Measurements from ENCODE around the gene KSR1.
"Not testable (repeated sequence)": the region's sequence is repeated elsewhere in the genome, so short reads cannot be mapped to it uniquely, and the experiment has no call there.

The KSR1 gene

DNA sequence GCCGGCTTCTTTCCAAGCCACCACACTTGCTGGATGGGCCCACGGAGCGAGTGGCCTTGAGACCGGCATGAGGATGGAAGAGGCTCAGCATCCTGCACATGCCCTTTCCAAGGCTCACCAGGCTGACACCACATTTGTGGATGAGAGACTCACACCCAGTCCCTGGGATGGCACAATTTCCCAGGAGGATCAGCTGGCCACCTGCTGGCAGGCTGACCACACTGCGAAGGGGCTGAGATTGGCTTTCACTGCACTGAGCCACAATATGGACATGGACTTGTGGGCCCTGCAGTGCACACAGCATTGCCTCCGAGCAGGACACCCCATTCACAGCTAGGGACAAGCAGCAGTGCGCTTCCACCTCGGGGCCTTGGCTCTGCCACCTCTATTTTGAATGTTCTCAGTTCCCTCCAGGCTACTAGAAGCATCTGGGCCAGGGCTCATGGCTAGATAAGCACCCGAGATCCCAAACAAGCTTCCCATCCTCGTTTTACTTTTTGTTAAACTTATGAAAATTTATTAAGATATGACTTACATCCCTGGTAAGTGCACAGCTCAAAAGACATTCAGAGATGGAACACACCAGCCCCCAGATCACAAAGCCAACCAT is 25.3 kb upstream of the KSR1 start:
- POLR2A ChIA-PET = no interaction called here
- Histone ChIP-seq H3K27me3 (replicated peaks in 2 of 5; ENCODE audit: control insufficient read depth in 4 of 5, insufficient read depth in 5 of 5, low read length in 4 of 5) (no peaks in the 10 kb centered on the region), H3K4me1 (ENCODE audit: control extremely low read depth in 1 of 4, control insufficient read depth in 4 of 4, insufficient read depth in 4 of 4, low read length in 3 of 4) (no peaks in the 10 kb centered on the region), H3K9me3 (ENCODE audit: control extremely low read depth in 1 of 5, control insufficient read depth in 4 of 5, insufficient read depth in 2 of 5, low read depth in 1 of 5, low read length in 4 of 5) (no peaks in the 10 kb centered on the region), H3K36me3 (ENCODE audit: control insufficient read depth in 4 of 4, insufficient read depth in 4 of 4, low read length in 3 of 4) (no peaks in the 10 kb centered on the region), H3K4me3 (ENCODE audit: control insufficient read depth in 1 of 7, extremely low read depth in 1 of 7, insufficient read depth in 4 of 7, low read depth in 2 of 7, low read length in 6 of 7) (no peak overlapping the region), H3K27ac (ENCODE audit: insufficient read depth in 1 of 2, low read depth in 1 of 2, low read length in 2 of 2, poor library complexity in 1 of 2, severe bottlenecking in 2 of 2) (no peak overlapping the region)
- DNase-seq = peak in 2 of 3 donors; percentile 20 to 37
- CTCF ChIA-PET = interaction anchor here (1.2 to 2.5 kb wide), 8 partner anchors 11 to 189 kb away, joined by 3 to 9 read pairs (median 4); no protein-coding TSS in a partner anchor
- 94% methylated on average over 9 of the region's 10 CpGs for WGBS (ENCODE audit: insufficient coverage)

- no peaks in the 10 kb centered on the region for H3K9me3 ChIP-seq (ENCODE audit: control extremely low read depth in 1 of 5, control insufficient read depth in 4 of 5, insufficient read depth in 2 of 5, low read depth in 1 of 5, low read length in 4 of 5)
- POLR2A ChIA-PET = no interaction called here
- WGBS (ENCODE audit: insufficient coverage) = 99% methylated on average over 7 of the region's 8 CpGs
- H3K4me1 ChIP-seq (ENCODE audit: control extremely low read depth in 1 of 4, control insufficient read depth in 4 of 4, insufficient read depth in 4 of 4, low read length in 3 of 4) = no peaks in the 10 kb centered on the region
- DNase-seq = no peak
- H3K27ac ChIP-seq (ENCODE audit: insufficient read depth in 1 of 2, low read depth in 1 of 2, low read length in 2 of 2, poor library complexity in 1 of 2, severe bottlenecking in 2 of 2) = no peak overlapping the region
- H3K27me3 ChIP-seq (replicated peaks in 2 of 5; ENCODE audit: control insufficient read depth in 4 of 5, insufficient read depth in 5 of 5, low read length in 4 of 5) = no peaks in the 10 kb centered on the region
- no peak overlapping the region for H3K4me3 ChIP-seq (ENCODE audit: control insufficient read depth in 1 of 7, extremely low read depth in 1 of 7, insufficient read depth in 4 of 7, low read depth in 2 of 7, low read length in 6 of 7)
- no peaks in the 10 kb centered on the region for H3K36me3 ChIP-seq (ENCODE audit: control insufficient read depth in 4 of 4, insufficient read depth in 4 of 4, low read length in 3 of 4)
- CTCF ChIA-PET = no interaction called here
Measured at GRCh38 chr17:27433521-27433920, 22.7 kb upstream of the KSR1 start.

- H3K4me1 ChIP-seq (ENCODE audit: control extremely low read depth in 1 of 4, control insufficient read depth in 4 of 4, insufficient read depth in 4 of 4, low read length in 3 of 4); H3K27ac ChIP-seq (ENCODE audit: insufficient read depth in 1 of 2, low read depth in 1 of 2, low read length in 2 of 2, poor library complexity in 1 of 2, severe bottlenecking in 2 of 2); H3K4me3 ChIP-seq (ENCODE audit: control insufficient read depth in 1 of 7, extremely low read depth in 1 of 7, insufficient read depth in 4 of 7, low read depth in 2 of 7, low read length in 6 of 7); H3K9me3 ChIP-seq (ENCODE audit: control extremely low read depth in 1 of 5, control insufficient read depth in 4 of 5, insufficient read depth in 2 of 5, low read depth in 1 of 5, low read length in 4 of 5); POLR2A ChIA-PET; H3K27me3 ChIP-seq (replicated peaks in 2 of 5; ENCODE audit: control insufficient read depth in 4 of 5, insufficient read depth in 5 of 5, low read length in 4 of 5); H3K36me3 ChIP-seq (ENCODE audit: control insufficient read depth in 4 of 4, insufficient read depth in 4 of 4, low read length in 3 of 4); DNase-seq: not testable (repeated sequence)
- CTCF ChIA-PET = interaction anchor here (1.2 to 3.4 kb wide), 4 partner anchors 10 to 165 kb away, joined by 3 to 11 read pairs (median 3); no protein-coding TSS in a partner anchor
- 99% methylated on average over 6 of the region's 6 CpGs for WGBS (ENCODE audit: insufficient coverage)
Measured at GRCh38 chr17:27435431-27436070, 20.7 kb upstream of the KSR1 start.

- no peak overlapping the region for H3K4me3 ChIP-seq (ENCODE audit: control insufficient read depth in 1 of 7, extremely low read depth in 1 of 7, insufficient read depth in 4 of 7, low read depth in 2 of 7, low read length in 6 of 7)
- WGBS (ENCODE audit: insufficient coverage) = 96% methylated on average over 9 of the region's 10 CpGs
- no peak for DNase-seq
- H3K36me3 ChIP-seq (ENCODE audit: control insufficient read depth in 4 of 4, insufficient read depth in 4 of 4, low read length in 3 of 4) = no peaks in the 10 kb centered on the region
- no peak overlapping the region for H3K27ac ChIP-seq (ENCODE audit: insufficient read depth in 1 of 2, low read depth in 1 of 2, low read length in 2 of 2, poor library complexity in 1 of 2, severe bottlenecking in 2 of 2)
- ChIA-PET CTCF (interaction anchor here (1.0 kb wide), 1 partner anchor 161 kb away, joined by 3 read pairs; no protein-coding TSS in a partner anchor), POLR2A (no interaction called here)
- H3K4me1 ChIP-seq (ENCODE audit: control extremely low read depth in 1 of 4, control insufficient read depth in 4 of 4, insufficient read depth in 4 of 4, low read length in 3 of 4) = no peaks in the 10 kb centered on the region
- no peaks in the 10 kb centered on the region for H3K9me3 ChIP-seq (ENCODE audit: control extremely low read depth in 1 of 5, control insufficient read depth in 4 of 5, insufficient read depth in 2 of 5, low read depth in 1 of 5, low read length in 4 of 5)
- H3K27me3 ChIP-seq (replicated peaks in 2 of 5; ENCODE audit: control insufficient read depth in 4 of 5, insufficient read depth in 5 of 5, low read length in 4 of 5) = no peaks in the 10 kb centered on the region
Measured at GRCh38 chr17:27438348-27438998, 17.8 kb upstream of the KSR1 start.

- Histone ChIP-seq H3K27ac (ENCODE audit: insufficient read depth in 1 of 2, low read depth in 1 of 2, low read length in 2 of 2, poor library complexity in 1 of 2, severe bottlenecking in 2 of 2) (no peak overlapping the region), H3K27me3 (replicated peaks in 2 of 5; ENCODE audit: control insufficient read depth in 4 of 5, insufficient read depth in 5 of 5, low read length in 4 of 5) (no peaks in the 10 kb centered on the region), H3K4me1 (ENCODE audit: control extremely low read depth in 1 of 4, control insufficient read depth in 4 of 4, insufficient read depth in 4 of 4, low read length in 3 of 4) (no peaks in the 10 kb centered on the region), H3K9me3 (ENCODE audit: control extremely low read depth in 1 of 5, control insufficient read depth in 4 of 5, insufficient read depth in 2 of 5, low read depth in 1 of 5, low read length in 4 of 5) (no peaks in the 10 kb centered on the region), H3K4me3 (ENCODE audit: control insufficient read depth in 1 of 7, extremely low read depth in 1 of 7, insufficient read depth in 4 of 7, low read depth in 2 of 7, low read length in 6 of 7) (no peak overlapping the region), H3K36me3 (ENCODE audit: control insufficient read depth in 4 of 4, insufficient read depth in 4 of 4, low read length in 3 of 4) (no peaks in the 10 kb centered on the region)
- POLR2A ChIA-PET = no interaction called here
- 92% methylated on average over 2 of the region's 4 CpGs for WGBS (ENCODE audit: insufficient coverage)
- CTCF ChIA-PET = interaction anchor here (1.0 kb wide), 1 partner anchor 160 kb away, joined by 3 read pairs; no protein-coding TSS in a partner anchor
- no peak for DNase-seq
Measured at GRCh38 chr17:27439342-27439741, 16.9 kb upstream of the KSR1 start.

- Histone ChIP-seq H3K4me1 (ENCODE audit: control extremely low read depth in 1 of 4, control insufficient read depth in 4 of 4, insufficient read depth in 4 of 4, low read length in 3 of 4) (peaks cover 0 to 3% (median 0%) of the 10 kb centered on the region in 4 experiments), H3K27ac (ENCODE audit: insufficient read depth in 1 of 2, low read depth in 1 of 2, low read length in 2 of 2, poor library complexity in 1 of 2, severe bottlenecking in 2 of 2) (no peak overlapping the region), H3K36me3 (ENCODE audit: control insufficient read depth in 4 of 4, insufficient read depth in 4 of 4, low read length in 3 of 4) (no peaks in the 10 kb centered on the region), H3K27me3 (replicated peaks in 2 of 5; ENCODE audit: control insufficient read depth in 4 of 5, insufficient read depth in 5 of 5, low read length in 4 of 5) (no peaks in the 10 kb centered on the region), H3K9me3 (ENCODE audit: control extremely low read depth in 1 of 5, control insufficient read depth in 4 of 5, insufficient read depth in 2 of 5, low read depth in 1 of 5, low read length in 4 of 5) (no peaks in the 10 kb centered on the region), H3K4me3 (ENCODE audit: control insufficient read depth in 1 of 7, extremely low read depth in 1 of 7, insufficient read depth in 4 of 7, low read depth in 2 of 7, low read length in 6 of 7) (no peak overlapping the region)
- WGBS (ENCODE audit: insufficient coverage) = 60% methylated on average over 1 of the region's 5 CpGs
- DNase-seq = no peak
- ChIA-PET POLR2A (no interaction called here), CTCF (interaction anchor here (2.3 to 3.4 kb wide), 2 partner anchors 11 to 157 kb away, joined by 5 to 10 read pairs; no protein-coding TSS in a partner anchor)
Measured at GRCh38 chr17:27442702-27443101, 13.5 kb upstream of the KSR1 start.

DNA sequence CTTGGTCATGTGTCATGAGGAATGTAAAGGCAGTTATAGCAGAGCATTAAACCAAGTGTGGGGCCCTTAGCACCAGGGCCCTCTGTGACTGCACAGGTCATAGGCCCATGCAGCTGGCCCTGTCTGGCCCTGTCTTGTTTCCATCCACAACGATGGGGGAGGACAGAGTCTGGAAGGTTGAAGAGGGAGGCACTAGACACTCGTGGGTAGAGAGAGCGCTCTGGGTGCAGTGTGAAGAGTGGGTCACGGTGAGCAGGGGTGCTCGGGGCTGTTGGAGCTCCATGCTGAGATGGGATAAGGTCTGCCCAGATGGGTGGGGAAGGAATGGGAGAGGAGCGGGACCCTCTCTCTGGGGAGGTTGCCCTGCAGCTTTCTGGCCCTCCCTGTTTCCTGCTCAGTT is 12.8 kb upstream of the KSR1 start:
- POLR2A ChIA-PET = no interaction called here
- CTCF ChIA-PET = interaction anchor here (3.4 kb wide), 1 partner anchor 156 kb away, joined by 10 read pairs; no protein-coding TSS in a partner anchor

More for the DNA sequence above, 12.8 kb upstream of the KSR1 start:
- 100% methylated on average over 6 of the region's 6 CpGs for WGBS (ENCODE audit: insufficient coverage)
- Histone ChIP-seq H3K9me3 (ENCODE audit: control extremely low read depth in 1 of 5, control insufficient read depth in 4 of 5, insufficient read depth in 2 of 5, low read depth in 1 of 5, low read length in 4 of 5) (no peaks in the 10 kb centered on the region), H3K4me1 (ENCODE audit: control extremely low read depth in 1 of 4, control insufficient read depth in 4 of 4, insufficient read depth in 4 of 4, low read length in 3 of 4) (peaks cover 0 to 3% (median 0%) of the 10 kb centered on the region in 4 experiments), H3K4me3 (ENCODE audit: control insufficient read depth in 1 of 7, extremely low read depth in 1 of 7, insufficient read depth in 4 of 7, low read depth in 2 of 7, low read length in 6 of 7) (no peak overlapping the region), H3K27me3 (replicated peaks in 2 of 5; ENCODE audit: control insufficient read depth in 4 of 5, insufficient read depth in 5 of 5, low read length in 4 of 5) (no peaks in the 10 kb centered on the region), H3K36me3 (ENCODE audit: control insufficient read depth in 4 of 4, insufficient read depth in 4 of 4, low read length in 3 of 4) (no peaks in the 10 kb centered on the region), H3K27ac (ENCODE audit: insufficient read depth in 1 of 2, low read depth in 1 of 2, low read length in 2 of 2, poor library complexity in 1 of 2, severe bottlenecking in 2 of 2) (no peak overlapping the region)
- DNase-seq = no peak

Data from common myeloid progenitor, CD34-positive (primary cell).